Gastrocnemius medialis (tissue), 4 donors: Measurements from ENCODE around the gene ERC2.

Experiments
- POLR2A ChIP-seq, 2 donors: fragments of 450-650 bp; IDR thresholded peaks; one replicate each; pipeline ENCODE4 v1.6.1; 2017; ENCODE audit warnings: antibody characterized with exemption in 2 of 2, mild to moderate bottlenecking in 2 of 2, moderate library complexity in 2 of 2
- TF ChIP-seq, protein P1 (sequence below), 5 experiments: fragments of 450-650 bp in 3 of 5; fragments of 200-600 bp in 2 of 5; sonication (generic) in 2 of 5; IDR thresholded peaks in 4 of 5; conservative IDR thresholded peaks in 1 of 5; 1 replicate in 4 of 5; 2 replicates in 1 of 5; pipeline ENCODE4 v1.5.1; 2016 to 2019; ENCODE audit warnings: antibody characterized with exemption in 5 of 5, mild to moderate bottlenecking in 3 of 5, moderate library complexity in 3 of 5

DNA sequence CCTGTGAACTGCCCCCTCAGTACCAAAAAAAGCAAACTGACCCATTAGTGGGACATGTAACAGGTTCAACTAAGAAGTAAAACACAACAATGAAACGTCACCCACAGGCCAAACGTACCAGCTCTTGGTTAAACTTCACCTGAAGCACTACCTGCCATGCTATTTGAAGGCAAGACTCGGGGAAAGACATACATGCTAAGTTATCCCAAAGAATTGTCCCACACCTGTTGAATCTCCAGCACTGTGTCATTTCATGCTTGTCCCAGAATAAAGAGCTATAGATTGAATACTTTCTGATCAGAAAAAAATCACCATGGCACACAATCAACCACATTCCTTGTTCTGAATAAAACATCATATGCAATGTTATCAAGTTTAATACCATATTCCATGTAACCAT is 785.8 kb downstream of the ERC2 start:
- TF ChIP-seq, protein P1, sequence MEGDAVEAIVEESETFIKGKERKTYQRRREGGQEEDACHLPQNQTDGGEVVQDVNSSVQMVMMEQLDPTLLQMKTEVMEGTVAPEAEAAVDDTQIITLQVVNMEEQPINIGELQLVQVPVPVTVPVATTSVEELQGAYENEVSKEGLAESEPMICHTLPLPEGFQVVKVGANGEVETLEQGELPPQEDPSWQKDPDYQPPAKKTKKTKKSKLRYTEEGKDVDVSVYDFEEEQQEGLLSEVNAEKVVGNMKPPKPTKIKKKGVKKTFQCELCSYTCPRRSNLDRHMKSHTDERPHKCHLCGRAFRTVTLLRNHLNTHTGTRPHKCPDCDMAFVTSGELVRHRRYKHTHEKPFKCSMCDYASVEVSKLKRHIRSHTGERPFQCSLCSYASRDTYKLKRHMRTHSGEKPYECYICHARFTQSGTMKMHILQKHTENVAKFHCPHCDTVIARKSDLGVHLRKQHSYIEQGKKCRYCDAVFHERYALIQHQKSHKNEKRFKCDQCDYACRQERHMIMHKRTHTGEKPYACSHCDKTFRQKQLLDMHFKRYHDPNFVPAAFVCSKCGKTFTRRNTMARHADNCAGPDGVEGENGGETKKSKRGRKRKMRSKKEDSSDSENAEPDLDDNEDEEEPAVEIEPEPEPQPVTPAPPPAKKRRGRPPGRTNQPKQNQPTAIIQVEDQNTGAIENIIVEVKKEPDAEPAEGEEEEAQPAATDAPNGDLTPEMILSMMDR (IDR thresholded peaks at IDR 0.05 in 4 of 5, conservative IDR thresholded peaks at IDR 0.05 in 1 of 5): no peak
- no peak for TF ChIP-seq POLR2A (IDR thresholded peaks at IDR 0.05)
